Measurements from ENCODE around the gene ADCY3. TPM values are rescaled to one million over a fixed set of nuclear protein-coding genes. Genes with fewer than 3 reads are reported as not detected.

Gene ADCY3
- total and polyA plus RNA-seq, 2 experiments from 2014 or later = 13.8 to 15.0 TPM

- Histone ChIP-seq H3K27me3 (no peaks in the 10 kb centered on the region), H3K27ac (no peak overlapping the region), H3K36me3 (replicated peaks; ENCODE audit: insufficient read depth, low read depth) (no peaks in the 10 kb centered on the region), H3K4me2 (no peak overlapping the region), H2AFZ (no peak overlapping the region), H3K79me2 (no peaks in the 10 kb centered on the region), H3K9me2 (replicated peaks; ENCODE audit: insufficient read depth) (no peaks in the 10 kb centered on the region), H4K20me1 (ENCODE audit: insufficient read depth, poor library complexity, severe bottlenecking) (no peaks in the 10 kb centered on the region), H3K4me1 (ENCODE audit: insufficient read depth) (peaks cover 25% of the 10 kb centered on the region), H3K9me3 (ENCODE audit: low read depth) (no peaks in the 10 kb centered on the region), H3K4me3 (no peak overlapping the region)
- 80% methylated on average over 3 of the region's 3 CpGs for WGBS (ENCODE audit: low lambda C conversion rate, missing lambda C conversion rate)
- TF ChIP-seq EZH2phosphoT487 (IDR thresholded peaks at IDR 0.05; ENCODE audit: low read depth, severe bottlenecking, unreplicated experiment) = no peak
- no peak for TF ChIP-seq EZH2 (IDR thresholded peaks at IDR 0.05; ENCODE audit: borderline replicate concordance)
- TF ChIP-seq CTCF (IDR thresholded peaks at IDR 0.05; ENCODE audit: poor library complexity) = no peak
- DNase-seq (ENCODE audit: low spot score) = no peak
Observed at GRCh38 chr2:24853996-24854395, 66.0 kb downstream of the ADCY3 start.

GRCh38 chr2:24853046-24853445 is 67.0 kb downstream of the ADCY3 start:
- no peaks in the 10 kb centered on the region for H3K9me3 ChIP-seq (ENCODE audit: low read depth)
- no peak for DNase-seq (ENCODE audit: low spot score)
- no peak overlapping the region for H3K27ac ChIP-seq
- no peak overlapping the region for H3K4me3 ChIP-seq
- H3K36me3 ChIP-seq (replicated peaks; ENCODE audit: insufficient read depth, low read depth) = no peaks in the 10 kb centered on the region
- H3K4me1 ChIP-seq (ENCODE audit: insufficient read depth) = peaks cover 25% of the 10 kb centered on the region
- H3K9me2 ChIP-seq (replicated peaks; ENCODE audit: insufficient read depth) = no peaks in the 10 kb centered on the region
- H4K20me1 ChIP-seq (ENCODE audit: insufficient read depth, poor library complexity, severe bottlenecking) = no peaks in the 10 kb centered on the region
- H2AFZ ChIP-seq = no peak overlapping the region
- WGBS (ENCODE audit: low lambda C conversion rate, missing lambda C conversion rate) = over 99% methylated on average over 9 of the region's 9 CpGs
- TF ChIP-seq EZH2phosphoT487 (IDR thresholded peaks at IDR 0.05; ENCODE audit: low read depth, severe bottlenecking, unreplicated experiment) (no peak), EZH2 (IDR thresholded peaks at IDR 0.05; ENCODE audit: borderline replicate concordance) (no peak), CTCF (IDR thresholded peaks at IDR 0.05; ENCODE audit: poor library complexity) (no peak)
- H3K27me3 ChIP-seq = no peaks in the 10 kb centered on the region
- no peak overlapping the region for H3K4me2 ChIP-seq
- no peaks in the 10 kb centered on the region for H3K79me2 ChIP-seq

- H3K4me1 ChIP-seq (ENCODE audit: insufficient read depth) = peaks cover 25% of the 10 kb centered on the region
- H3K27me3 ChIP-seq = no peaks in the 10 kb centered on the region
- no peaks in the 10 kb centered on the region for H3K9me3 ChIP-seq (ENCODE audit: low read depth)
- no peaks in the 10 kb centered on the region for H3K79me2 ChIP-seq
- no peaks in the 10 kb centered on the region for H3K9me2 ChIP-seq (replicated peaks; ENCODE audit: insufficient read depth)
- TF ChIP-seq EZH2phosphoT487 (IDR thresholded peaks at IDR 0.05; ENCODE audit: low read depth, severe bottlenecking, unreplicated experiment) (no peak), EZH2 (IDR thresholded peaks at IDR 0.05; ENCODE audit: borderline replicate concordance) (no peak), CTCF (IDR thresholded peaks at IDR 0.05; ENCODE audit: poor library complexity) (no peak)
- no peaks in the 10 kb centered on the region for H3K36me3 ChIP-seq (replicated peaks; ENCODE audit: insufficient read depth, low read depth)
- WGBS (ENCODE audit: low lambda C conversion rate, missing lambda C conversion rate) = 97% methylated on average over 21 of the region's 23 CpGs
- no peak overlapping the region for H3K27ac ChIP-seq
- H2AFZ ChIP-seq = no peak overlapping the region
- no peaks in the 10 kb centered on the region for H4K20me1 ChIP-seq (ENCODE audit: insufficient read depth, poor library complexity, severe bottlenecking)
- H3K4me2 ChIP-seq = no peak overlapping the region
- no peak overlapping the region for H3K4me3 ChIP-seq
- no peak for DNase-seq (ENCODE audit: low spot score)
Observed at GRCh38 chr2:24852431-24853020, 67.5 kb downstream of the ADCY3 start.
